Measurements from ENCODE around the gene AK4. TPM values are rescaled to one million over a fixed set of nuclear protein-coding genes. Genes with fewer than 3 reads are reported as not detected.
"Not testable (repeated sequence)": the region's sequence is repeated elsewhere in the genome, so short reads cannot be mapped to it uniquely, and the experiment has no call there.

The AK4 gene
- 1 to 10 TPM; 1.4 to 2.6 (median 1.8) TPM for total RNA-seq

- DNase-seq; in situ Hi-C loops (cut with MboI; ENCODE audit: low sequenced_read_pairs in 4 of 4); H3K36me3 ChIP-seq; H3K9me3 ChIP-seq; H3K4me1 ChIP-seq; intact Hi-C loops (cut with DNase I; ENCODE audit: low total_unique reads); H3K27me3 ChIP-seq: not testable (repeated sequence)
- H3K4me3 ChIP-seq = peak within 1 kb of the TSS; percentile 51 to 89 (median 74)
- peak; percentile 18 to 48 for ATAC-seq
- peak within 1 kb of the TSS; percentile 44 to 71 (median 64) for H3K27ac ChIP-seq
Observed at GRCh38 chr1:65148178-65148547, at the start of gene AK4. TSS of gene AK4 (plus strand) at chr1:65148203. CDS start at chr1:65148408, 205 bp downstream.

DNA sequence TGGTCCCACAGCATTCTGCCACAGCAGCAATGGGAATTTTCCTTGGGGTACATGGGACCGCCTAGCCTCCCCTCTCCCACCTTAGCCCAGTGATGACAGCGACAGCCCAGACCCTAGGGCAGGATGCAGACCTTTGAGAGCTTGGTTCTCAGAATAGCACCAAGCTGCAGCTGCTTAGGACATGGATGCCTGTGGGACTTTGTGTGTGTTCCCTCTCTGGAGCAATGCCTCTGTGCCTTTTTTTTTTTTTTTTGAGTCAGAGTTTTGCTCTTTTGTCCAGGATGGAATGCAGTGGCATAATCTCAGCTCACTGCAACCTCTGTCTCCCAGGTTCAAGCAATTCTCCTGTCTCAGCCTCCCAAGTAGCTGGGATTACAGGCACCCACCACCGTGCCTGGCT, 44.2 kb upstream of the AK4 start:
- DNase-seq (no peak), ATAC-seq (no peak)
- H3K27ac ChIP-seq = no peak overlapping the region
- H3K27me3 ChIP-seq = no peaks in the 10 kb centered on the region
- no peaks in the 10 kb centered on the region for H3K9me3 ChIP-seq
- no peaks in the 10 kb centered on the region for H3K36me3 ChIP-seq
- intact Hi-C loops (cut with DNase I; ENCODE audit: low total_unique reads) = no loop called here
- TF ChIP-seq POLR2A (IDR thresholded peaks at IDR 0.05) (no peak), CTCF (IDR thresholded peaks at IDR 0.05 in 4 of 5, conservative IDR thresholded peaks at IDR 0.05 in 1 of 5) (no peak)
- H3K4me3 ChIP-seq = no peak overlapping the region
- in situ Hi-C loops (cut with MboI; ENCODE audit: low sequenced_read_pairs in 4 of 4) = no loop called here
- H3K4me1 ChIP-seq = no peaks in the 10 kb centered on the region

DNA sequence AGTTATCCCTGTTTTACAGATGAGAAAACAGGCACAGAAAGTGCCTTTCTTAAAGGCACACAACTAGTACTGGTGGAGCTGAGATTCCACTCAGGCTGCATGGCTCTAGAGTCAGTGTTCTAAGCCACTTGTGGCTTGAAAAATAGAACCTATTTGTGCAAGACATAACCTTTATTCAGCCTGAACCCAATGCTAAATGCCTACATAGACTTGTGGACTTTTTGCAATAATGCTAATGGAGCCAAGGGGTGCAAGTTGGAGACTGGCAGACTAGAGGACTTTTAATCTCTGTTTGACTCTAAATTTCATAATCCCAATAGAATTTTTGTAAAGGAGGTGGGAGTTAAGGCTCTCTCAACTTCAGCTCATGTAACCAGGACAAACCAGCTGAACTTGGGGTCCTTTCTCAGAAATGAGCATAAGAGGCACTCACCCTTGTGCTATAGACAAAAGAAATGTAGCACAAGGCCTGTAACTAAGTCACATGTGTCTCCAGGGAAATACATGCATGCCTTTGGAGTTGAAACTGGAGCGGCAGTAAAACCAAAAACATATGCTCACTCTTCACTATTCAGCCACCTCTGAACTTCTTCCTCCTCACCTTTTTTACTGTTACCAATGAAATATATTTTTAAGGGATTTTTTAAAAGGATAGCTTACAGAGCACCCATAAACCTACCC, 43.0 kb upstream of the AK4 start:
- TF ChIP-seq POLR2A (IDR thresholded peaks at IDR 0.05) (no peak), CTCF (IDR thresholded peaks at IDR 0.05 in 4 of 5, conservative IDR thresholded peaks at IDR 0.05 in 1 of 5) (no peak)
- Histone ChIP-seq H3K27me3 (no peaks in the 10 kb centered on the region), H3K9me3 (no peaks in the 10 kb centered on the region), H3K4me3 (no peak overlapping the region), H3K4me1 (no peaks in the 10 kb centered on the region), H3K36me3 (no peaks in the 10 kb centered on the region), H3K27ac (no peak overlapping the region)
- no peak for ATAC-seq
- DNase-seq = no peak
- in situ Hi-C loops (cut with MboI; ENCODE audit: low sequenced_read_pairs in 4 of 4) (no loop called here), intact Hi-C loops (cut with DNase I; ENCODE audit: low total_unique reads) (no loop called here)

DNA sequence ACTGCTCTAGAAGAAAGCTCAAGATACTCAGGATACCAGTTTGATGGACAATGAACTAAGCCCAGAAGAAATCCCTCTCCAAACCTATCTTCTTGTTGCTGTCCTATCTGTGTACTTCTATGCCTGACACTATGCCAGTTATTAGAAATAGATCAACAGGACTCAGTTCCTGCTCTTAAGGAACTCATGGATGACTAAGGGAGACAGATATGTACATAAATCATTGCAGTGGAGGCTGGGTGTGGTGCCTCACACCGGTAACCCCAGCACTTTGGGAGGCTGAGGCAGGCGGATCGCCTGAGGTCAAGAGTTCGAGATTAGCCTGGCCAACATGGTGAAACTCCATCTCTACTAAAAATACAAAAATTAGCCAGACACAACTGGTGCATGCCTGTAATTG, 42.4 kb upstream of the AK4 start:
- intact Hi-C loops (cut with DNase I; ENCODE audit: low total_unique reads) (no loop called here), in situ Hi-C loops (cut with MboI; ENCODE audit: low sequenced_read_pairs in 4 of 4) (no loop called here)
- DNase-seq (no peak), ATAC-seq (no peak)
- no peaks in the 10 kb centered on the region for H3K4me1 ChIP-seq
- no peaks in the 10 kb centered on the region for H3K27me3 ChIP-seq
- no peaks in the 10 kb centered on the region for H3K9me3 ChIP-seq
- TF ChIP-seq CTCF (IDR thresholded peaks at IDR 0.05 in 4 of 5, conservative IDR thresholded peaks at IDR 0.05 in 1 of 5) (no peak), POLR2A (IDR thresholded peaks at IDR 0.05) (no peak)
- no peak overlapping the region for H3K4me3 ChIP-seq
- H3K36me3 ChIP-seq = no peaks in the 10 kb centered on the region
- H3K27ac ChIP-seq = no peak overlapping the region

- Histone ChIP-seq H3K27me3 (no peaks in the 10 kb centered on the region), H3K4me3 (no peak overlapping the region), H3K27ac (no peak overlapping the region), H3K9me3 (no peaks in the 10 kb centered on the region), H3K36me3 (no peaks in the 10 kb centered on the region), H3K4me1 (no peaks in the 10 kb centered on the region)
- no peak for TF ChIP-seq CTCF (IDR thresholded peaks at IDR 0.05 in 4 of 5, conservative IDR thresholded peaks at IDR 0.05 in 1 of 5)
- TF ChIP-seq POLR2A (IDR thresholded peaks at IDR 0.05) = no peak
- DNase-seq = no peak
- intact Hi-C loops (cut with DNase I; ENCODE audit: low total_unique reads) = no loop called here
- in situ Hi-C loops (cut with MboI; ENCODE audit: low sequenced_read_pairs in 4 of 4) = no loop called here
- ATAC-seq = no peak
Observed at GRCh38 chr1:65108025-65108642, 39.9 kb upstream of the AK4 start.
